Epithelial cell of esophagus (primary cell): ENCODE measurements around the gene DCAF6.

Experiments used
- DNase-seq: peaks from one replicate; pipeline ENCODE4 v3.0.0; 2010; ENCODE audit warnings: low read depth
- H3K4me3 ChIP-seq: 2 replicates; pipeline ENCODE4 v1.5.1; 2011; ENCODE audit warnings: mild to moderate bottlenecking, low read length, control low read depth
- TF ChIP-seq, protein P1 (sequence below): IDR thresholded peaks from 2 replicates; pipeline ENCODE4 v1.5.1; 2011; ENCODE audit warnings: low read depth, mild to moderate bottlenecking, low read length, control low read depth, inconsistent platforms; ENCODE audit not compliant: insufficient read depth; ENCODE audit errors: missing control alignments

DCAF6 gene

DNA sequence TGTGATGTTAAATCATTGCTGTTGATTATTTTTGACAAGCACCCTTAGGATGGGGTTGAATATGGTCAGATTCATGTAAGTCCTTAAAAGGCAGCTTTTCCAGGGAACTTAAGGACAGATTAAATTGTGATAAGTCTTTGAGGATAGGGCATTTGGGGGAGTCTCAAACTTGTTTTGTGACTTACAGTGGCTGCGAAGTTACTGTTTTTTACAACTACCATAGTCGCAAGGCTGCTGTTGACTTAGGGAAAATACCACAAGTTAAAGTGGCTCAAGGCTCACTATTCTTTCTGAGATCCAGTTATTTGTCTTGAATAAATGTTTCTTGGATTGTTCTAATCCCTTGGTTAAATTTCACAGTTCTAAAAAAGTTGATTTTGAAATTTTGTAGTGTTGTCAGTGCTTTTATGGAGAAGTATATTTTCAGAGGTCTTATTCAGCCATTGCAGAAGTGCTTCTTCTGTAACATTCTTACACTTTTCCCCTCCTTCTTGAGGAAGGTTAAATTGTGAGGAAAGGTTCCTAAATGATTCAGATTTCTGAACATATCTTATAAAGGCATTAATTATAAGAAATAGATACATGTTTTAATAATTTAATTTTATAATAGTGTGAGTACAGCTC is 47.4 kb downstream of the DCAF6 start:
- no peak for DNase-seq
- TF ChIP-seq, protein P1, sequence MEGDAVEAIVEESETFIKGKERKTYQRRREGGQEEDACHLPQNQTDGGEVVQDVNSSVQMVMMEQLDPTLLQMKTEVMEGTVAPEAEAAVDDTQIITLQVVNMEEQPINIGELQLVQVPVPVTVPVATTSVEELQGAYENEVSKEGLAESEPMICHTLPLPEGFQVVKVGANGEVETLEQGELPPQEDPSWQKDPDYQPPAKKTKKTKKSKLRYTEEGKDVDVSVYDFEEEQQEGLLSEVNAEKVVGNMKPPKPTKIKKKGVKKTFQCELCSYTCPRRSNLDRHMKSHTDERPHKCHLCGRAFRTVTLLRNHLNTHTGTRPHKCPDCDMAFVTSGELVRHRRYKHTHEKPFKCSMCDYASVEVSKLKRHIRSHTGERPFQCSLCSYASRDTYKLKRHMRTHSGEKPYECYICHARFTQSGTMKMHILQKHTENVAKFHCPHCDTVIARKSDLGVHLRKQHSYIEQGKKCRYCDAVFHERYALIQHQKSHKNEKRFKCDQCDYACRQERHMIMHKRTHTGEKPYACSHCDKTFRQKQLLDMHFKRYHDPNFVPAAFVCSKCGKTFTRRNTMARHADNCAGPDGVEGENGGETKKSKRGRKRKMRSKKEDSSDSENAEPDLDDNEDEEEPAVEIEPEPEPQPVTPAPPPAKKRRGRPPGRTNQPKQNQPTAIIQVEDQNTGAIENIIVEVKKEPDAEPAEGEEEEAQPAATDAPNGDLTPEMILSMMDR: no peak
- no peak overlapping the region for H3K4me3 ChIP-seq

DNA sequence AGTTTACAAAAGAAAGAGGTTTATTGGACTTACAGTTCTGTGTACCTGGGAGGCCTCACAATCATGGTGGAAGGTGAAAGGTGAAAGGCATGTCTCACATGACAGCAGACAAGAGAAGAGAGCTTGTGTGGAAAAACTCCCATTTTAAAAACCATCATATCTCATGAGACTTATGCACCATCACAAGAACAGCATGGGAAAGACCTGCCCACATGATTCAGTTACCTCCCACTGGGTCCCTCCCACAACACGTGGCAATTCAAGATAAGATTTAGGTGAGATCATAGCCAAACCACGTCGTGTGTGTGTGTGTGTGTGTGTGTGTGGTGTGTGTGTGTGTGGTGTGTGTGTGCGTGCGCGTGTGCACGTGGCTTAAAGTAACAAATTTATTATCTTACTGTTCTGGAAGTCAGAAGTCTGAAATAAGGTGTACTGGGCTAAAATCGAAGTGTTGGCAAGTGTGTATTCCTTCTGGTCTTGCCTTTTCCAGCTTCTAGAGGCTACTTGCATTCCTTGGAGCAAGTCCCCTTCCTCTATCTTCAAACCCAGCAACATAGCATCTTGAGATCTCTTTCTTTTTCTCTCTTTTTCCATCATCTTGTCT is 48.5 kb downstream of the DCAF6 start:
- TF ChIP-seq, protein P1: no peak
- DNase-seq: peak; percentile 14
- no peak overlapping the region for H3K4me3 ChIP-seq

DNA sequence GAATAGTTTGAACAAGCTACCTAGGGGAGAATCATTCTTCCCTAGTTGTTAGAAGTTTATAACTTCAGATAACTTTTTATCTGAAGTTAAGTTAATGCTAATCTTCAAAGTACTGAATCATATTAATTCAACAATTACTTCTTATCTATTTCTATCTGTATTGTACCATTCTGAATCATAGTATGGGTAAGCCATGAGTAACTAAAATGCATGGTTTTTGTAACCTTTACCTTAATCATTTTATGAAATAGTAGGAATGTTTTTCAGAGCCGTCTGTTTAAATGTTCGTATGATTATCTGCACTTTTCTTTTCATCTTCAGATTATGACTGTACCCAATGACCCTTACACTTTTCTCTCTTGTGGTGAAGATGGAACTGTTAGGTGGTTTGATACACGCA is 50.7 kb downstream of the DCAF6 start:
- no peak overlapping the region for H3K4me3 ChIP-seq
- DNase-seq: peak; percentile 22
- TF ChIP-seq, protein P1: no peak

DNA sequence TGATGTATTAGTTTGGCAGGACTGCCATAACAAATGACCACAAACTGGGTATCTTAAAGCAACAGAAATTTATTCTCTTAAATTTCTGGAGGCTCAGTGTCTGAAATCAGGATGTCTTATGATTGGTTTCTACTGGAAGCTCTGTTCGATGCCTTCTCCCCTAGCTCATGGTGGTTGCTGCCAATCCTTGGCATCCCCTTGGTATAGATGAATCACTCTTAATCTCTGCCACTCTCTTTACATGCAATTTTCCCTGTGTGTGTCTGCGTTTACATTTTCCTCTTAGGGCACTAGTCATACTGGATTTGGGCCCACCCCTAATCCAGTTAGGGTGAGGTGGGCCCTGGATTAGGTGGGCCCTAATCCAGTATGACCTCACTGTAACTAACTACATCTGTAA is 55.1 kb downstream of the DCAF6 start:
- TF ChIP-seq, protein P1: no peak
- DNase-seq: no peak

DNA sequence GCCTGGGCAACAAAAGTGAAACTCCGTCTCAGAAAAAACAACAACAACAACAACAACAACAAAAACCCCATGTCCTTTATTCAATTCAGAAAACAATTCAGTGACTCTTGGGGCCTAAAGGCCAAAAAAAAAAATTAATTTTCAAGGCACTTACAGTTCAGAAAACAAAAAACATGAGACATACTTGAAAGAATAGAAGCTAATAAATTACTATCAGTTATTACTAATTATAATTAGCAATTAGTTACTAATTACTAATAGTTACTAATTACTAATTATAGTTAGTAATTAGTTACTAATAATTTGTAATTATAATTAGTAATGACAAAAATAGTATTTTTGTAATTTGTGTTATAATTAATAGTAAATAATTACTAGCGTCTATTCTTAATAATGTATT is 57.2 kb downstream of the DCAF6 start:
- H3K4me3 ChIP-seq: no peak overlapping the region
- DNase-seq: no peak

More for the DNA sequence above, 55.1 kb downstream of the DCAF6 start:
- no peak overlapping the region for H3K4me3 ChIP-seq

DNA sequence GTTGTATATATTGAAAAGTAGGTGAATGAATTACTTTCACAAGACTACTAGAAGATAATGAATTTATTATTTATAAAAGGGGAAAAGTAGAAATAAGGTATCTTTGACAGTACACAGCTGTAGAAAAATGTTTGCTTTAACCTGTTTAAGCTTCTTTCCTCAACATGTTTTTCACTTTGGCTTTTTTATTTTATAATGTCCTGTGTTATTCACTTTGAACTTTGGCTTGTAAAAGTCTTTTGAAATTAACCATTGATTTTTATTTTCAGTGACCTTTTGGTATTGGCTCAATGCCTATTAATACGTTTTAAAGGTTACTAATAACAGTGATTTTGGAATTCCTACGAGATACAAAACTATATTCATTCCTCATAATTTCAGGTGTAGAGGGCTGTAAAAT is 58.1 kb downstream of the DCAF6 start:
- TF ChIP-seq, protein P1: no peak
- H3K4me3 ChIP-seq: no peak overlapping the region
- no peak for DNase-seq

More for the DNA sequence above, 57.2 kb downstream of the DCAF6 start:
- TF ChIP-seq, protein P1: no peak

DNA sequence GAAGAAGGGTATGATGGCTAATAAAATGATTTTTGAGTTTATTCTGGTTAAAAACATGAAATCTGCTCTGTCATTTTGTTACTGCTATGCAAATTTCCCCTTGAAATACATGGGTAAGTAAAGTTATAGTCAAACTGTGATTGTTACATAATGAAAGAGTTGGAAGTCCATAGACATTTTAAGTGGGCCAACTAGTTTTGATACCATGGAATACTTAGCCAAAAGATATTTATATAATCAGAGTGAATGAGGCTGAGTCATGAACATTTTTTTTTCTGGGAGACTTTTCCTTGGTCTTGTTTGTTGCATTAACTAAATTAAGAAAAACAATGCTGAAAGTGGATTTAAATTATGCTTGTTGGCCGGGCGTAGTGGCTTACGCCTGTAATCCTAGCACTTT is 58.6 kb downstream of the DCAF6 start:
- DNase-seq: no peak
- H3K4me3 ChIP-seq: no peak overlapping the region
- TF ChIP-seq, protein P1: no peak
